MM.1S (cell line): Measurements from ENCODE around the gene CHN2.

Experiments used
- DNase-seq: peaks from one replicate; pipeline ENCODE4 v3.0.0-alpha.2; 2015
- H2AFZ ChIP-seq: fragments of 300-600 bp; sonication (generic); 2 replicates; pipeline ENCODE4 v1.6.0; 2016; ENCODE audit warnings: antibody characterized with exemption, low read length
- H3F3A ChIP-seq: fragments of 300-600 bp; sonication (generic); 2 replicates; pipeline ENCODE4 v1.6.1; 2016; ENCODE audit warnings: mild to moderate bottlenecking, antibody characterized with exemption, low read length, moderate library complexity, mixed read lengths; ENCODE audit not compliant: insufficient read depth
- H3K27ac ChIP-seq: fragments of 300-600 bp; sonication (generic); 2 replicates; pipeline ENCODE4 v1.5.1; 2016; ENCODE audit warnings: mild to moderate bottlenecking, low read length
- H3K27me3 ChIP-seq: fragments of 300-600 bp; sonication (generic); replicated peaks from 2 replicates; pipeline ENCODE4 v1.6.0; 2016; ENCODE audit warnings: low read length; ENCODE audit not compliant: insufficient read depth
- H3K36me3 ChIP-seq: fragments of 300-600 bp; sonication (generic); replicated peaks from 2 replicates; pipeline ENCODE4 v1.6.1; 2016; ENCODE audit warnings: mild to moderate bottlenecking, low read length, mixed read lengths; ENCODE audit not compliant: insufficient read depth
- H3K4me1 ChIP-seq: fragments of 300-600 bp; sonication (generic); 2 replicates; pipeline ENCODE4 v1.6.1; 2016; ENCODE audit warnings: low read length, mixed read lengths
- H3K4me2 ChIP-seq: fragments of 300-600 bp; sonication (generic); 2 replicates; pipeline ENCODE4 v1.6.0; 2016; ENCODE audit warnings: low read depth, low read length
- H3K4me3 ChIP-seq: fragments of 300-600 bp; sonication (generic); 2 replicates; pipeline ENCODE4 v1.5.1; 2016; ENCODE audit warnings: low read length, mixed read lengths
- H3K79me2 ChIP-seq: fragments of 300-600 bp; sonication (generic); 2 replicates; pipeline ENCODE4 v1.6.1; 2016; ENCODE audit warnings: mixed run types, low read length, mixed read lengths
- H3K9ac ChIP-seq: fragments of 300-600 bp; sonication (generic); 2 replicates; pipeline ENCODE4 v1.6.1; 2016; ENCODE audit warnings: low read length, mixed read lengths
- H3K9me2 ChIP-seq: fragments of 300-600 bp; sonication (generic); replicated peaks from 2 replicates; pipeline ENCODE4 v1.6.1; 2016; ENCODE audit warnings: mild to moderate bottlenecking, low read length, mixed read lengths; ENCODE audit not compliant: insufficient read depth
- H3K9me3 ChIP-seq: fragments of 300-600 bp; sonication (generic); replicated peaks from 2 replicates; pipeline ENCODE4 v1.6.1; 2016; ENCODE audit warnings: mild to moderate bottlenecking, low read length, mixed read lengths; ENCODE audit not compliant: insufficient read depth
- H4K20me1 ChIP-seq: fragments of 300-600 bp; sonication (generic); 2 replicates; pipeline ENCODE4 v1.6.1; 2016; ENCODE audit warnings: mild to moderate bottlenecking, low read length, moderate library complexity, mixed read lengths; ENCODE audit not compliant: insufficient read depth
- CTCF ChIP-seq: fragments of 300-600 bp; sonication (generic); IDR thresholded peaks from 2 replicates; pipeline ENCODE4 v1.5.1; 2016; ENCODE audit warnings: antibody characterized with exemption, low read length, mixed read lengths
- EZH2 ChIP-seq: fragments of 300-600 bp; sonication (generic); optimal IDR thresholded peaks from 2 replicates; pipeline ENCODE3; 2017; ENCODE audit warnings: low read depth, mild to moderate bottlenecking, antibody characterized with exemption, low read length, mixed read lengths
- EZH2phosphoT487 ChIP-seq: fragments of 300-600 bp; sonication (generic); IDR thresholded peaks from 2 replicates; pipeline ENCODE4 v1.6.1; 2018; ENCODE audit warnings: antibody characterized with exemption, low read length

CHN2 gene

GRCh38 chr7:29193316-29194205 is 1.0 kb upstream of the CHN2 start:
- H3K27me3 ChIP-seq: no peaks in the 10 kb centered on the region
- peaks cover 19% of the 10 kb centered on the region for H3F3A ChIP-seq
- no peaks in the 10 kb centered on the region for H3K9me2 ChIP-seq
- no peaks in the 10 kb centered on the region for H3K9me3 ChIP-seq
- H2AFZ ChIP-seq: no peak overlapping the region
- no peak overlapping the region for H3K4me3 ChIP-seq
- TF ChIP-seq EZH2phosphoT487 (no peak), EZH2 (no peak), CTCF (no peak)
- no peak overlapping the region for H3K9ac ChIP-seq
- no peak overlapping the region for H3K27ac ChIP-seq
- no peaks in the 10 kb centered on the region for H3K36me3 ChIP-seq
- H3K4me1 ChIP-seq: peaks cover 16% of the 10 kb centered on the region
- H3K4me2 ChIP-seq: no peak overlapping the region
- no peak for DNase-seq
- H3K79me2 ChIP-seq: no peaks in the 10 kb centered on the region
- no peaks in the 10 kb centered on the region for H4K20me1 ChIP-seq

- TF ChIP-seq CTCF (no peak), EZH2 (no peak), EZH2phosphoT487 (no peak)
- no peaks in the 10 kb centered on the region for H4K20me1 ChIP-seq
- H3K27ac ChIP-seq: no peak overlapping the region
- no peak for DNase-seq
- peak overlapping the region; percentile 83 for H2AFZ ChIP-seq
- H3K79me2 ChIP-seq: no peaks in the 10 kb centered on the region
- no peaks in the 10 kb centered on the region for H3K27me3 ChIP-seq
- no peaks in the 10 kb centered on the region for H3K9me3 ChIP-seq
- peaks cover 19% of the 10 kb centered on the region for H3F3A ChIP-seq
- H3K4me2 ChIP-seq: peak overlapping the region; percentile 76; the same call in 1 of the 2 replicates
- H3K36me3 ChIP-seq: no peaks in the 10 kb centered on the region
- no peak overlapping the region for H3K9ac ChIP-seq
- no peaks in the 10 kb centered on the region for H3K9me2 ChIP-seq
- peaks cover 16% of the 10 kb centered on the region for H3K4me1 ChIP-seq
- H3K4me3 ChIP-seq: peak overlapping the region; percentile 86
Observed at GRCh38 chr7:29194206-29194593, 375 bp upstream of the CHN2 start.

GRCh38 chr7:29196191-29196590 is 1.6 kb downstream of the CHN2 start:
- Histone ChIP-seq H3K27me3 (no peaks in the 10 kb centered on the region), H3F3A (peaks cover 19% of the 10 kb centered on the region), H3K4me2 (peak overlapping the region; percentile 76), H3K9ac (peak overlapping the region; percentile 48; the same call in 1 of the 2 replicates), H3K9me2 (no peaks in the 10 kb centered on the region), H3K79me2 (no peaks in the 10 kb centered on the region), H3K4me3 (peak overlapping the region; percentile 86), H3K4me1 (peaks cover 16% of the 10 kb centered on the region), H2AFZ (peak overlapping the region; percentile 31), H3K9me3 (no peaks in the 10 kb centered on the region), H3K36me3 (no peaks in the 10 kb centered on the region), H4K20me1 (no peaks in the 10 kb centered on the region), H3K27ac (peak overlapping the region; percentile 61)
- DNase-seq: peak; percentile 83
- TF ChIP-seq CTCF (no peak), EZH2 (no peak), EZH2phosphoT487 (no peak)
